ENCODE results near the gene SPON2. TPM values are rescaled to one million over a fixed set of nuclear protein-coding genes. Genes with fewer than 3 reads are reported as not detected.
A peak's percentile ranks its signal among the peaks of the same experiment; 100 is the strongest.

Gene SPON2
- total RNA-seq, 2 donors from 2014 or later = 22.0 to 22.4 TPM

DNA sequence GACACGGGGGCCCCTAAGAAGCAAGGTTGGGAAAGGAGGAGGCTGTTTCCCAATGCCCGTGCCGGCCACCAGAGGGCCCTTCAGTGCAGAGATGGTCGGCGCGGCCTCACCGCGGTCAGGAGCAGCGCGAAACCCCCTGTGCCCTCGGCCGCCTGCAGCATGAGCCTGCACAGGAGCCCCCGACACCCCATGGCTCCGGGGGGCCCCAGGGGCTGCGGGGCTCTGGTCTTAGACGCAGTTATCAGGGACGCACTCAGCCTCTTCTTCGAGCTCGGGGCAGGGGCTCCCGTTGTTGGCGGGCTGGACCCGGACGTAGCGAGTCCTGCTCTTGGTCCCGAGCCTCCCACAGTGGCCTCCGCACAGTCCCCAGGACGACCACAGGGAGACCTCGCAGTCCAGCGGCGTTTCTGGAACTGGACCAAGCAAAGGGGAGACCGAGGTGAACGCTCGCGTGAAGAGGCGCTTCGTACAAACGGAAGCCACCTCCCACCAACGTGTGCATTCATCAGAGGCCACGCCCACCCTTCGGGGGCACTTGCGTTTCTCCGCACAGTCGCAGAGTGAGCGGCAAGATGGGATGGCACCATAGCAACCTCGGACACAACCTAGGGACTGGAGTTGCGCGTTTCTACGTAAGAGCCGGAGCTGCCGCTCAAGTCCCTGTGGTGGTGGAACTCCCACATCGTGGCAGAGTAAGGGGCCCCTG, 5.0 kb downstream of the SPON2 start:
- Histone ChIP-seq H3K4me3 (peak overlapping the region; percentile 72), H3K9ac (ENCODE audit: low read depth in 2 of 2, low read length in 2 of 2) (peak overlapping the region; percentile 65 to 81), H3K27ac (peak overlapping the region; percentile 27), H3K9me3 (no peaks in the 10 kb centered on the region), H3K27me3 (peaks cover 21% of the 10 kb centered on the region), H3K36me3 (no peaks in the 10 kb centered on the region), H3K4me1 (peaks cover 25% of the 10 kb centered on the region)
- intact Hi-C loops (cut with DNase I) = loop anchor here (5.0 to 10.0 kb wide), 3 partner anchors 80 to 177 kb away; partner anchors contain the start of genes CTBP1 and UVSSA
- DNase-seq = peak; percentile 86
- TF ChIP-seq, protein P1, sequence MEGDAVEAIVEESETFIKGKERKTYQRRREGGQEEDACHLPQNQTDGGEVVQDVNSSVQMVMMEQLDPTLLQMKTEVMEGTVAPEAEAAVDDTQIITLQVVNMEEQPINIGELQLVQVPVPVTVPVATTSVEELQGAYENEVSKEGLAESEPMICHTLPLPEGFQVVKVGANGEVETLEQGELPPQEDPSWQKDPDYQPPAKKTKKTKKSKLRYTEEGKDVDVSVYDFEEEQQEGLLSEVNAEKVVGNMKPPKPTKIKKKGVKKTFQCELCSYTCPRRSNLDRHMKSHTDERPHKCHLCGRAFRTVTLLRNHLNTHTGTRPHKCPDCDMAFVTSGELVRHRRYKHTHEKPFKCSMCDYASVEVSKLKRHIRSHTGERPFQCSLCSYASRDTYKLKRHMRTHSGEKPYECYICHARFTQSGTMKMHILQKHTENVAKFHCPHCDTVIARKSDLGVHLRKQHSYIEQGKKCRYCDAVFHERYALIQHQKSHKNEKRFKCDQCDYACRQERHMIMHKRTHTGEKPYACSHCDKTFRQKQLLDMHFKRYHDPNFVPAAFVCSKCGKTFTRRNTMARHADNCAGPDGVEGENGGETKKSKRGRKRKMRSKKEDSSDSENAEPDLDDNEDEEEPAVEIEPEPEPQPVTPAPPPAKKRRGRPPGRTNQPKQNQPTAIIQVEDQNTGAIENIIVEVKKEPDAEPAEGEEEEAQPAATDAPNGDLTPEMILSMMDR (IDR thresholded peaks at IDR 0.05) = peak; percentile 86

DNA sequence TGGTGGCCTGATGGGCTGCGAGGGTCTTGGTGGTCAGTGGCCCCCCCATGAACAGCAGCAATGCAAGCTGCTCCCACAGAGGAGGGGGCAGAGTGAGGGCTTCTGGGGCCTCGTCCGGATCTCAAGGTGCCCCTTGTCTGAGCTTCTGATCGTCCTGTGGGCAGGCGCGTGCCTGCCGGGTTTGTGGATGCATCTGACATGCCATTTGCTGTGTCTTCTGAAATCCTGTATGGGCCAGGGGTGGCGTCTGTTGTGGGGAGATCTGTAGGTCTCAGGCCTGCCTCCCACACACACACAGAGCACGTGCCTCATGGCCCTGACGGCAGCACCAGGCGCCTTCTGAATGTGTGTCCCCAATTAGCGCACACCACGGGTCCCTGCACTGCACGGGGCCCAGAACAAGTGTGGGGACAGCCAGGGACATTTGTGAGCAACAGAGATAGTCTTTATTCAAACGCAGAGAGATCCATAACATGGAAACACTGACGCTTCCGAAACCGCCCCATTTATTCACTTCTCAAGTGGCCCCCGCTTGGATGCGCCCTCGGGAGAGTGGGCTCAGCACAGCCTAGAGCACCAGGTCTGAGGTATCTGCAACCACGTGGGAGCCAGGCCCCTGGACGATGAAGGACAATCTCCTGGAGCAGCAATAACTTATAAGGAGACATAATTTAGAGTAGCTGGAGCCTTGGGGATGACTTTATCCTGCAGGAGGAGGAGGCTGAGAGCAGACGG, 5.7 kb downstream of the SPON2 start:
- intact Hi-C loops (cut with DNase I) = loop anchor here (5.0 to 10.0 kb wide), 3 partner anchors 81 to 178 kb away; partner anchors contain the start of genes CTBP1 and UVSSA

DNA sequence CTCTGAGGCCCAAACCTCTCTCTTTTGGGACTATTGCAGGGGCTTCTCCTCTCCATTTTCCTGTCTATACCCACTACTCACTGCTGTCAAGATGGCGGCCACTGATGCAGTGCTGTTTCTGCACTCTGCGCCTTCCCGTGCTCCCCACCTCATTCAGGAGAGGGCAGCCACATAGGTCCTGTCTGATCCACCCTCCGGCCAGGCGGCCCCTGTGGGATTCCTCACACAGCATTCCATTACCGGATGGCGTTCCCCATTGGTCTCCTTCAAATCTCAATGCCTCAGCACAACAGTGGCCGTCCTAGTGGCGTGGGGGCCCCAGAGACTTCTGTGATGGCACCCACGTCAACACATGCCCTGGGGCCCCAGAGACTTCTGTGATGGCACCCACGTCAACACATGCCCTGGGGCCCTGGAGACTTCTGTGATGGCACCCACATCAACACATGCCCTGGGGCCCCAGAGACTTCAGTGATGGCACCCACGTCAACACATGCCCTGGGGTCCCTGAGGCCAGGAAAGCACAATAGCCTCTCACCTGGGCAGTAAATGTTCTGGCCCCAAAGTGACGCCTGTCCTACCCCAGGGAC, 7.3 kb downstream of the SPON2 start:
- intact Hi-C loops (cut with DNase I) = loop anchor here (5.0 to 10.0 kb wide), 3 partner anchors 82 to 180 kb away; partner anchors contain the start of genes CTBP1 and UVSSA
- Histone ChIP-seq H3K27me3 (no peaks in the 10 kb centered on the region), H3K27ac (no peak overlapping the region), H3K36me3 (no peaks in the 10 kb centered on the region), H3K9ac (ENCODE audit: low read depth in 2 of 2, low read length in 2 of 2) (no peak overlapping the region), H3K9me3 (no peaks in the 10 kb centered on the region), H3K4me3 (no peak overlapping the region), H3K4me1 (peaks cover 9% of the 10 kb centered on the region)
- no peak for DNase-seq
- TF ChIP-seq, protein P1 (IDR thresholded peaks at IDR 0.05) = no peak

More for the DNA sequence above, 5.7 kb downstream of the SPON2 start:
- peak overlapping the region in 1 of 2 donors; percentile 81 for H3K9ac ChIP-seq (ENCODE audit: low read depth in 2 of 2, low read length in 2 of 2)
- H3K27ac ChIP-seq = no peak overlapping the region
- H3K27me3 ChIP-seq = peaks cover 14% of the 10 kb centered on the region
- no peaks in the 10 kb centered on the region for H3K36me3 ChIP-seq
- TF ChIP-seq, protein P1 (IDR thresholded peaks at IDR 0.05) = no peak
- peaks cover 18% of the 10 kb centered on the region for H3K4me1 ChIP-seq
- no peak for DNase-seq
- peak overlapping the region; percentile 72 for H3K4me3 ChIP-seq
- H3K9me3 ChIP-seq = no peaks in the 10 kb centered on the region

DNA sequence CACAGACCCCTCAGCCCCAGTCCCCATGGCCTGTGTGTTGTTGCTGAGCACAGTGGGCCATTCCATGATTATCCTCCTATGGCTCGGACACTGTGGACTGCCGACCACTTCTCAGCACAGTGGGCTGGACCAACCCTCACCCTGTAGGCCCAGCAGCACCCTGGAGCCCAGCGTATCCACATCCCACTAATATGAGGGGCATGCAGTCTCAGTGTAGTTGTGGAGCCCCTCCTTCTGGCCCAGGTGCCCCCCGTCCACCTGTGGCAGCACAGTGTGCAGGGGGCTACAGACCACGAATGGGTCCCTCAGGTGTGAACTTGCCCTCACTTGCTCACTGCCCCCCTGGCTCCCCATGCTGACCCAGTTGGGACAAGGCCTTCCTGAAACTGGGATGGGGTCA, 7.9 kb downstream of the SPON2 start:
- H3K9ac ChIP-seq (ENCODE audit: low read depth in 2 of 2, low read length in 2 of 2) = no peak overlapping the region
- no peak overlapping the region for H3K27ac ChIP-seq
- H3K36me3 ChIP-seq = no peaks in the 10 kb centered on the region
- H3K9me3 ChIP-seq = no peaks in the 10 kb centered on the region
- no peak overlapping the region for H3K4me3 ChIP-seq
- TF ChIP-seq, protein P1 (IDR thresholded peaks at IDR 0.05) = no peak
- H3K27me3 ChIP-seq = no peaks in the 10 kb centered on the region
- DNase-seq = no peak
- H3K4me1 ChIP-seq = peaks cover 9% of the 10 kb centered on the region
- intact Hi-C loops (cut with DNase I) = loop anchor here (10.0 kb wide), 1 partner anchor 180 kb away; the partner anchor contains the start of gene UVSSA

DNA sequence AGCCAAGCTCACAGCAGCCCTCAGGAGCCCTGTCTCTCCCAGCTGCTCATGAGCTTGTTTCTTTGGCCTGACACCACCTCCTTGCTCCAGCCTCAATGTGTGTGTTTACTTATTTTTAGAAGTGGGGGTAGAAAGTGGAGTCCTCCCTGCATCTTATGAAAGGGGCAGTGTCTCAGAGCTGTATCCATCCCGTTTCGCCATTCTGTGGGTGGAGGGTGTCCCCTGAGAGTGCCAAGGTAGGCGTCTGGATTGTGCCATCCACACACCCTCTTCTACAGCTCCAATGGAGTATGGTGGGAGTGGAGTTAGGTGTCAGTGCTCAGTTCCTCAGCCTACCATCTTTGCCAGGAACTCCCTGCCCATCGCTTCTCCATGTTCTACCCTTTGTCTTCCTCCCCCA, 8.3 kb downstream of the SPON2 start:
- Histone ChIP-seq H3K9me3 (no peaks in the 10 kb centered on the region), H3K4me1 (peaks cover 9% of the 10 kb centered on the region), H3K4me3 (no peak overlapping the region), H3K36me3 (no peaks in the 10 kb centered on the region), H3K27me3 (no peaks in the 10 kb centered on the region), H3K27ac (no peak overlapping the region), H3K9ac (ENCODE audit: low read depth in 2 of 2, low read length in 2 of 2) (no peak overlapping the region)
- DNase-seq = no peak
- TF ChIP-seq, protein P1 (IDR thresholded peaks at IDR 0.05) = no peak
- intact Hi-C loops (cut with DNase I) = loop anchor here (10.0 kb wide), 1 partner anchor 181 kb away; the partner anchor contains the start of gene UVSSA

Data from colonic mucosa (tissue), 4 donors.